GM12865 (cell line): ENCODE data around the gene HDAC11.

Source experiments
- DNase-seq: peaks from one replicate; pipeline ENCODE4 v3.0.0; 2010; ENCODE audit warnings: low read depth
- H3K4me3 ChIP-seq: 2 replicates; pipeline ENCODE4 v1.5.1; 2011; ENCODE audit warnings: mild to moderate bottlenecking, low read depth, low read length, control low read depth
- TF ChIP-seq, protein P1 (sequence below): IDR thresholded peaks from 2 replicates; pipeline ENCODE4 v1.5.1; 2011; ENCODE audit warnings: low read length, control low read depth, low read depth, inconsistent platforms; ENCODE audit not compliant: insufficient read depth; ENCODE audit errors: missing control alignments

HDAC11 gene

DNA sequence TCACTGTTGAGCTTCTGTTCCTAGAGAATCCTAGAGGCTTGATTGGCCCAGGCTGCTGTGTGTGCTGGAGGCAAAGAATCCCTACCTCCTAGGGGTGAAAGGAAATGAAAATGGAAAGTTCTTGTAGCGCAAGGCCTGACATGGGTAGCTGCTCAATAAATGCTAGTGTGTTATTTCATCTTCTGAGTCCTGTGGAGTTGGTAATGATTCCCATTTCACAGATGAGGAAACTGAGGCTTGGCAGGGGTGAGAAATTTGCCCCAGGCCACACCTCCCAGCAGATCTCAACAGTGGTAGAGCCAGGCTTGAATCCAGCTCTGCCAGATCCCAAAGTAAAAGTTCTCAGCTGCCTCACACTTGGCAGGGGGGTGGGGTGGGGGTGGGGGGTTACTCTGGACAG is 26.1 kb downstream of the HDAC11 start:
- TF ChIP-seq, protein P1, sequence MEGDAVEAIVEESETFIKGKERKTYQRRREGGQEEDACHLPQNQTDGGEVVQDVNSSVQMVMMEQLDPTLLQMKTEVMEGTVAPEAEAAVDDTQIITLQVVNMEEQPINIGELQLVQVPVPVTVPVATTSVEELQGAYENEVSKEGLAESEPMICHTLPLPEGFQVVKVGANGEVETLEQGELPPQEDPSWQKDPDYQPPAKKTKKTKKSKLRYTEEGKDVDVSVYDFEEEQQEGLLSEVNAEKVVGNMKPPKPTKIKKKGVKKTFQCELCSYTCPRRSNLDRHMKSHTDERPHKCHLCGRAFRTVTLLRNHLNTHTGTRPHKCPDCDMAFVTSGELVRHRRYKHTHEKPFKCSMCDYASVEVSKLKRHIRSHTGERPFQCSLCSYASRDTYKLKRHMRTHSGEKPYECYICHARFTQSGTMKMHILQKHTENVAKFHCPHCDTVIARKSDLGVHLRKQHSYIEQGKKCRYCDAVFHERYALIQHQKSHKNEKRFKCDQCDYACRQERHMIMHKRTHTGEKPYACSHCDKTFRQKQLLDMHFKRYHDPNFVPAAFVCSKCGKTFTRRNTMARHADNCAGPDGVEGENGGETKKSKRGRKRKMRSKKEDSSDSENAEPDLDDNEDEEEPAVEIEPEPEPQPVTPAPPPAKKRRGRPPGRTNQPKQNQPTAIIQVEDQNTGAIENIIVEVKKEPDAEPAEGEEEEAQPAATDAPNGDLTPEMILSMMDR: no peak
- DNase-seq: no peak

DNA sequence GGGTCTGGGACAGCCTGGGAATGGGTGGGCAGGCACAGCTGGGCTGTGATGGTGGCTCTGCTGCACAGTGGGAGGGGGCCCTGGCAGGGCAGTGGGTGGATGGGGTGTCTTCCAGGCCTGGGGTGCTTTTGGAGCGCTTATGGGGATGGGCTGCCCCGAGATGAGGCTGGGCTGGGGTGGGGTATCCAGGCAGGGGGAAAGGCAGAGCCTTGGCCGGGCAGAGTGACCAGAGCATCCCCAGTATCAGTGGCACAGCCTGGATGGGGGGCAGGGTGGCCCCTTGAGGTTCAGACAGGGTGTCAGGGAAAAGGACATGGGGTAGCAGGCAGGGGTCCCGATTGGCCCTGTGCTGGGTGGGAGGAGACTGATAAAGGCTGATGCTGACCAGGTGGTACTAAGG is 26.6 kb downstream of the HDAC11 start:
- no peak for DNase-seq
- TF ChIP-seq, protein P1: no peak
- no peak overlapping the region for H3K4me3 ChIP-seq

More for the DNA sequence above, 26.1 kb downstream of the HDAC11 start:
- H3K4me3 ChIP-seq: no peak overlapping the region

GRCh38 chr3:13507247-13507569 is 27.1 kb downstream of the HDAC11 start:
- no peak for DNase-seq
- TF ChIP-seq, protein P1: no peak
- H3K4me3 ChIP-seq: no peak overlapping the region

GRCh38 chr3:13507570-13508339 is 27.6 kb downstream of the HDAC11 start:
- no peak for DNase-seq
- TF ChIP-seq, protein P1: no peak
- H3K4me3 ChIP-seq: no peak overlapping the region

DNA sequence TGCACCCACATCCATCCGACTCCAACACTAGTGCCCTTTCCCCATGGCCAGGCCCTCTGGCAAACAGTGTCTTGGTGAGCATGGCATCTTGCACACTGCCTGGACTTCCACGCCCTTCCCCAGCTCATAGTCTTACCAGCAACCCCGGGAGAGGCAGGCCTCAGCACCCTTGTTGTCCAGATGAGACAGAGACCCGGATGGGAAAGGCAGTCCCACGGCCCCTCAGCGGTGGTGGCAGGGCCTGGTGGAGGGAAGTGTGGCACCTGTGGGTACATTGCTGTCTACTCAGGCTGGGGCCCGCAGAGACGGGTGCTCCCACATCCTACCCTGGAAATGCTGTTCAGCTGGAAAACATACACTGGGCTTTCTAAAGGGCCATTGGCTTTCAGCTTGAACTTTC is 28.4 kb downstream of the HDAC11 start:
- no peak overlapping the region for H3K4me3 ChIP-seq
- TF ChIP-seq, protein P1: no peak
- DNase-seq: no peak

- no peak overlapping the region for H3K4me3 ChIP-seq
- TF ChIP-seq, protein P1: no peak
- no peak for DNase-seq
Measured at GRCh38 chr3:13509059-13509815, 29.1 kb downstream of the HDAC11 start.
